ENCODE results near the gene TMEM63B. TPM values are rescaled to one million over a fixed set of nuclear protein-coding genes. Genes with fewer than 3 reads are reported as not detected.

TMEM63B gene
- polyA plus RNA-seq, 3 donors = 1.3 to 25.7 (median 1.9) TPM

GRCh38 chr6:44108471-44108870, 18.9 kb upstream of the TMEM63B start:
- Histone ChIP-seq H3K79me2 (ENCODE audit: insufficient read depth, low read length) (no peaks in the 10 kb centered on the region), H2AFZ (ENCODE audit: insufficient read depth, low read depth, low read length, poor library complexity, severe bottlenecking) (no peak overlapping the region), H3K4me2 (replicated peaks; ENCODE audit: extremely low read depth, low read length, poor library complexity, severe bottlenecking) (no peak overlapping the region), H3K27me3 (ENCODE audit: control insufficient read depth in 2 of 2, insufficient read depth in 2 of 2, low read length in 2 of 2) (no peaks in the 10 kb centered on the region), H4K20me1 (ENCODE audit: insufficient read depth, low read length) (peaks cover 34% of the 10 kb centered on the region), H3K4me3 (replicated peaks in 1 of 3; ENCODE audit: low read depth in 2 of 3, low read length in 3 of 3) (no peak overlapping the region), H3K4me1 (ENCODE audit: control insufficient read depth in 1 of 2, insufficient read depth in 2 of 2, low read length in 2 of 2) (no peaks in the 10 kb centered on the region), H3K27ac (ENCODE audit: low read depth in 1 of 2, low read length in 2 of 2) (no peak overlapping the region), H3K36me3 (replicated peaks in 1 of 2; ENCODE audit: control insufficient read depth in 1 of 2, insufficient read depth in 2 of 2, low read length in 2 of 2) (peaks cover 73 to 93% of the 10 kb centered on the region in 2 donors), H3K9me3 (replicated peaks in 1 of 2; ENCODE audit: control insufficient read depth in 1 of 2, insufficient read depth in 1 of 2, low read length in 2 of 2) (no peaks in the 10 kb centered on the region), H3K9ac (ENCODE audit: insufficient read depth, low read length, poor library complexity, severe bottlenecking) (no peak overlapping the region)
- no CpG with 5 or more reads among the region's 1 CpG for WGBS (ENCODE audit: insufficient coverage)
- Mint-ChIP-seq H3K4me1 (peaks cover 4% of the 10 kb centered on the region), H3K4me3 (no peak overlapping the region), H3K27ac (no peak overlapping the region), H3K36me3 (peaks cover 74 to 91% of the 10 kb centered on the region in 2 donors), H3K27me3 (ENCODE audit: low read depth in 3 of 3) (no peaks in the 10 kb centered on the region), H3K9me3 (no peaks in the 10 kb centered on the region)
- intact Hi-C loops (cut with micrococcal nuclease) = no loop called here
- no peak for DNase-seq
- TF ChIP-seq, protein P1, sequence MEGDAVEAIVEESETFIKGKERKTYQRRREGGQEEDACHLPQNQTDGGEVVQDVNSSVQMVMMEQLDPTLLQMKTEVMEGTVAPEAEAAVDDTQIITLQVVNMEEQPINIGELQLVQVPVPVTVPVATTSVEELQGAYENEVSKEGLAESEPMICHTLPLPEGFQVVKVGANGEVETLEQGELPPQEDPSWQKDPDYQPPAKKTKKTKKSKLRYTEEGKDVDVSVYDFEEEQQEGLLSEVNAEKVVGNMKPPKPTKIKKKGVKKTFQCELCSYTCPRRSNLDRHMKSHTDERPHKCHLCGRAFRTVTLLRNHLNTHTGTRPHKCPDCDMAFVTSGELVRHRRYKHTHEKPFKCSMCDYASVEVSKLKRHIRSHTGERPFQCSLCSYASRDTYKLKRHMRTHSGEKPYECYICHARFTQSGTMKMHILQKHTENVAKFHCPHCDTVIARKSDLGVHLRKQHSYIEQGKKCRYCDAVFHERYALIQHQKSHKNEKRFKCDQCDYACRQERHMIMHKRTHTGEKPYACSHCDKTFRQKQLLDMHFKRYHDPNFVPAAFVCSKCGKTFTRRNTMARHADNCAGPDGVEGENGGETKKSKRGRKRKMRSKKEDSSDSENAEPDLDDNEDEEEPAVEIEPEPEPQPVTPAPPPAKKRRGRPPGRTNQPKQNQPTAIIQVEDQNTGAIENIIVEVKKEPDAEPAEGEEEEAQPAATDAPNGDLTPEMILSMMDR (IDR thresholded peaks at IDR 0.05) = no peak

DNA sequence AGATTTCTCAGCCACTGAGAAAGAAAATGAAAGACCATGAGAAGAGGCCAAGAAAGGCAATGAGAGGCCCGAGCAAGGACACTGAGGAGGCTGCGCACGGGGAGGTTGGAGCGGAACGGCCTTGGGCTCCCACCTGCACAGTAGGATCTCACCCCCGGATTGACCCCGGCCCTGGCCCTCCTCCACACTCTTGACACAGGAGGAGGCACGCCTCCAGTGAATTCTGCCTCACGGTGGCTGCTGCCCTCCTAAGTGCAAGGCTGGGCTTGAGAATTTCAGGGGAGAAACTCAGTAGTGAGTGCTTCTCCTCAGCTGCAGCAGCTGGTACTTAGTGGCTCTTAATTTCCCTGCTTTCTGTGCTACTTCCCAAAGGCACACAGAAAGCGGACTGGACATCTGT, 18.1 kb upstream of the TMEM63B start:
- H4K20me1 ChIP-seq (ENCODE audit: insufficient read depth, low read length) = peaks cover 30% of the 10 kb centered on the region
- Mint-ChIP-seq H3K9me3 (no peaks in the 10 kb centered on the region), H3K4me3 (no peak overlapping the region), H3K36me3 (peaks cover 75 to 91% of the 10 kb centered on the region in 2 donors), H3K27me3 (ENCODE audit: low read depth in 3 of 3) (no peaks in the 10 kb centered on the region), H3K27ac (peak overlapping the region in 1 of 7 donors; percentile 16), H3K4me1 (peaks cover 4% of the 10 kb centered on the region)
- DNase-seq = no peak
- no peaks in the 10 kb centered on the region for H3K79me2 ChIP-seq (ENCODE audit: insufficient read depth, low read length)
- H3K9me3 ChIP-seq (replicated peaks in 1 of 2; ENCODE audit: control insufficient read depth in 1 of 2, insufficient read depth in 1 of 2, low read length in 2 of 2) = no peaks in the 10 kb centered on the region
- no peaks in the 10 kb centered on the region for H3K27me3 ChIP-seq (ENCODE audit: control insufficient read depth in 2 of 2, insufficient read depth in 2 of 2, low read length in 2 of 2)
- H2AFZ ChIP-seq (ENCODE audit: insufficient read depth, low read depth, low read length, poor library complexity, severe bottlenecking) = no peak overlapping the region
- WGBS (ENCODE audit: insufficient coverage) = 98% methylated on average over 8 of the region's 10 CpGs
- no peak overlapping the region for H3K27ac ChIP-seq (ENCODE audit: low read depth in 1 of 2, low read length in 2 of 2)
- no peak overlapping the region for H3K4me2 ChIP-seq (replicated peaks; ENCODE audit: extremely low read depth, low read length, poor library complexity, severe bottlenecking)
- H3K9ac ChIP-seq (ENCODE audit: insufficient read depth, low read length, poor library complexity, severe bottlenecking) = no peak overlapping the region
- TF ChIP-seq, protein P1 (IDR thresholded peaks at IDR 0.05) = no peak
- no peaks in the 10 kb centered on the region for H3K4me1 ChIP-seq (ENCODE audit: control insufficient read depth in 1 of 2, insufficient read depth in 2 of 2, low read length in 2 of 2)
- no peak overlapping the region for H3K4me3 ChIP-seq (replicated peaks in 1 of 3; ENCODE audit: low read depth in 2 of 3, low read length in 3 of 3)
- intact Hi-C loops (cut with micrococcal nuclease) = no loop called here
- H3K36me3 ChIP-seq (replicated peaks in 1 of 2; ENCODE audit: control insufficient read depth in 1 of 2, insufficient read depth in 2 of 2, low read length in 2 of 2) = peaks cover 74 to 93% of the 10 kb centered on the region in 2 donors
